ENCODE results near the gene TSPAN14. TPM values are rescaled to one million over a fixed set of nuclear protein-coding genes. Genes with fewer than 3 reads are reported as not detected.

Gene TSPAN14
- total and polyA plus RNA-seq, 10 of the 15 experiments (the other 5 are each of a cell fraction or from before 2014, with no cell fraction given), result 2.5 to 31.7 (median 17.9) TPM

DNA sequence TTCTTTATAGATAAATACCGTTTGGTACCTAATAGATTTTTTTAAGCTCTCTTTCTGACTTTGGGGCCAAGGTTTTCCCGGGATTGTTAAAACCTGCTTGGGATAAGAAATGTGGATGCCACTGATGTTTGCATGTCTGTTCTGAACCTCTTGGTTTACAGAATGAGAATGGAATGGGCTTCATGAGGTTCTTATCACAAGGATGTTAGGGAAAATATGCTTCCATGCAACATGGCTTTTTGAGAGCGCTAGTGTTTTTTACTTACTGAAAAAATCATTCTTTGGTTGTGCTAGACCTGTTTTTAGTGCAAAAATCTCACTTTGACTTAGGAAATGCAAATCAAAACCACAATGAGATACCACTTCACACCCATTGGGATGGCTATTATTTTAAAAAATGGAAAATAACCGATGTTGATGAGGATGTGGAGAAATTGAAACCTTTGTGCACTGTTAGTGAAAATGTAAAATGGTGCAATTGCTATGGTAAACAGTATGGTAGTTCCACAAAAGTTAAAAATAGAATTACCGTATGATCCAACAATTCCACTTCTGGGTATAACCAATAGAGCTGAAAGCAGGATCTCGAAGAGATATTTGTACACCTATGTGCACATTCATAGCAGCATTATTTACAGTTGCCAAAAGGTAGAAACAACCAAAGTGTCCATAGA lies 38.9 kb downstream of the TSPAN14 start (continued):
- TF ChIP-seq SRF (IDR thresholded peaks at IDR 0.05; ENCODE audit: low read depth in 2 of 2, low read length in 2 of 2) (no peak), MYC (IDR thresholded peaks at IDR 0.05; ENCODE audit: insufficient read depth, insufficient read length, insufficient replicate concordance, low read length, severe bottlenecking) (no peak), CEBPB (IDR thresholded peaks at IDR 0.05; ENCODE audit: borderline replicate concordance in 1 of 2, low read depth in 2 of 2, low read length in 2 of 2) (no peak), POLR2AphosphoS2 (IDR thresholded peaks at IDR 0.05; ENCODE audit: low read depth, low read length) (no peak), TARDBP (IDR thresholded peaks at IDR 0.05; ENCODE audit: borderline replicate concordance) (no peak), NFXL1 (IDR thresholded peaks at IDR 0.05; ENCODE audit: borderline replicate concordance) (no peak), NR2F1 (conservative IDR thresholded peaks at IDR 0.05) (no peak), TCF7 (IDR thresholded peaks at IDR 0.05; ENCODE audit: borderline replicate concordance) (no peak), EZH2 (IDR thresholded peaks at IDR 0.05; ENCODE audit: borderline replicate concordance, control insufficient read depth, low read depth, low read length) (no peak), CBX3 (IDR thresholded peaks at IDR 0.05; ENCODE audit: borderline replicate concordance, low read depth) (no peak), IKZF1 (conservative IDR thresholded peaks at IDR 0.05) (peak; percentile 78), LARP7 (IDR thresholded peaks at IDR 0.05) (no peak), RAD51 (IDR thresholded peaks at IDR 0.05) (no peak), SUZ12 (IDR thresholded peaks at IDR 0.05; ENCODE audit: unreplicated experiment) (no peak), SUPT20H (IDR thresholded peaks at IDR 0.05; ENCODE audit: borderline replicate concordance, control insufficient read depth, low read depth, low read length) (no peak), ZNF622 (IDR thresholded peaks at IDR 0.05) (no peak), NR2C2 (IDR thresholded peaks at IDR 0.05; ENCODE audit: borderline replicate concordance, control insufficient read depth, insufficient read length, low read depth) (no peak), RBBP5 (conservative IDR thresholded peaks at IDR 0.05) (no peak), ZNF24 (IDR thresholded peaks at IDR 0.05) (no peak), POU2F2 (IDR thresholded peaks at IDR 0.05; ENCODE audit: borderline replicate concordance, low read depth, low read length) (0 out of 3 replicates have a peak, but pooled peaks have one; percentile 39), YY1 (IDR thresholded peaks at IDR 0.05; ENCODE audit: low read depth, low read length) (no peak), BRCA1 (IDR thresholded peaks at IDR 0.05; ENCODE audit: low read depth, low read length) (no peak)
- TF ChIP-seq, protein P1, sequence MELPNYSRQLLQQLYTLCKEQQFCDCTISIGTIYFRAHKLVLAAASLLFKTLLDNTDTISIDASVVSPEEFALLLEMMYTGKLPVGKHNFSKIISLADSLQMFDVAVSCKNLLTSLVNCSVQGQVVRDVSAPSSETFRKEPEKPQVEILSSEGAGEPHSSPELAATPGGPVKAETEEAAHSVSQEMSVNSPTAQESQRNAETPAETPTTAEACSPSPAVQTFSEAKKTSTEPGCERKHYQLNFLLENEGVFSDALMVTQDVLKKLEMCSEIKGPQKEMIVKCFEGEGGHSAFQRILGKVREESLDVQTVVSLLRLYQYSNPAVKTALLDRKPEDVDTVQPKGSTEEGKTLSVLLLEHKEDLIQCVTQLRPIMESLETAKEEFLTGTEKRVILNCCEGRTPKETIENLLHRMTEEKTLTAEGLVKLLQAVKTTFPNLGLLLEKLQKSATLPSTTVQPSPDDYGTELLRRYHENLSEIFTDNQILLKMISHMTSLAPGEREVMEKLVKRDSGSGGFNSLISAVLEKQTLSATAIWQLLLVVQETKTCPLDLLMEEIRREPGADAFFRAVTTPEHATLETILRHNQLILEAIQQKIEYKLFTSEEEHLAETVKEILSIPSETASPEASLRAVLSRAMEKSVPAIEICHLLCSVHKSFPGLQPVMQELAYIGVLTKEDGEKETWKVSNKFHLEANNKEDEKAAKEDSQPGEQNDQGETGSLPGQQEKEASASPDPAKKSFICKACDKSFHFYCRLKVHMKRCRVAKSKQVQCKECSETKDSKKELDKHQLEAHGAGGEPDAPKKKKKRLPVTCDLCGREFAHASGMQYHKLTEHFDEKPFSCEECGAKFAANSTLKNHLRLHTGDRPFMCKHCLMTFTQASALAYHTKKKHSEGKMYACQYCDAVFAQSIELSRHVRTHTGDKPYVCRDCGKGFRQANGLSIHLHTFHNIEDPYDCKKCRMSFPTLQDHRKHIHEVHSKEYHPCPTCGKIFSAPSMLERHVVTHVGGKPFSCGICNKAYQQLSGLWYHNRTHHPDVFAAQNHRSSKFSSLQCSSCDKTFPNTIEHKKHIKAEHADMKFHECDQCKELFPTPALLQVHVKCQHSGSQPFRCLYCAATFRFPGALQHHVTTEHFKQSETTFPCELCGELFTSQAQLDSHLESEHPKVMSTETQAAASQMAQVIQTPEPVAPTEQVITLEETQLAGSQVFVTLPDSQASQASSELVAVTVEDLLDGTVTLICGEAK (IDR thresholded peaks at IDR 0.05; ENCODE audit: borderline replicate concordance), result no peak
- TF ChIP-seq, protein P2, sequence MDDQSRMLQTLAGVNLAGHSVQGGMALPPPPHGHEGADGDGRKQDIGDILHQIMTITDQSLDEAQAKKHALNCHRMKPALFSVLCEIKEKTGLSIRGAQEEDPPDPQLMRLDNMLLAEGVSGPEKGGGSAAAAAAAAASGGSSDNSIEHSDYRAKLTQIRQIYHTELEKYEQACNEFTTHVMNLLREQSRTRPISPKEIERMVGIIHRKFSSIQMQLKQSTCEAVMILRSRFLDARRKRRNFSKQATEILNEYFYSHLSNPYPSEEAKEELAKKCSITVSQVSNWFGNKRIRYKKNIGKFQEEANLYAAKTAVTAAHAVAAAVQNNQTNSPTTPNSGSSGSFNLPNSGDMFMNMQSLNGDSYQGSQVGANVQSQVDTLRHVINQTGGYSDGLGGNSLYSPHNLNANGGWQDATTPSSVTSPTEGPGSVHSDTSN (IDR thresholded peaks at IDR 0.05; ENCODE audit: insufficient replicate concordance, low read depth, low read length), result no peak
